IPS-18a (cell line): ENCODE results near the gene ITGA3.
A peak's percentile ranks its signal among the peaks of the same experiment; 100 is the strongest.

Experiments
- H3K27ac ChIP-seq: one replicate; pipeline ENCODE4 v1.5.1; 2013; ENCODE audit warnings: low read length
- H3K27me3 ChIP-seq: one replicate; pipeline ENCODE4 v1.6.1; 2013; ENCODE audit warnings: mild to moderate bottlenecking, low read length; ENCODE audit not compliant: control insufficient read depth, insufficient read depth
- H3K36me3 ChIP-seq: one replicate; pipeline ENCODE4 v1.6.1; 2013; ENCODE audit warnings: low read depth, low read length; ENCODE audit not compliant: control insufficient read depth
- H3K4me1 ChIP-seq: one replicate; pipeline ENCODE4 v1.6.1; 2013; ENCODE audit warnings: low read depth, low read length; ENCODE audit not compliant: control insufficient read depth
- H3K4me3 ChIP-seq: one replicate; pipeline ENCODE4 v1.5.1; 2013; ENCODE audit warnings: low read length
- H3K9ac ChIP-seq: one replicate; pipeline ENCODE4 v1.6.1; 2013; ENCODE audit warnings: mild to moderate bottlenecking, low read length, moderate library complexity
- H3K9me3 ChIP-seq: one replicate; pipeline ENCODE4 v1.6.1; 2013; ENCODE audit warnings: low read depth, low read length; ENCODE audit not compliant: control insufficient read depth

Gene ITGA3

DNA sequence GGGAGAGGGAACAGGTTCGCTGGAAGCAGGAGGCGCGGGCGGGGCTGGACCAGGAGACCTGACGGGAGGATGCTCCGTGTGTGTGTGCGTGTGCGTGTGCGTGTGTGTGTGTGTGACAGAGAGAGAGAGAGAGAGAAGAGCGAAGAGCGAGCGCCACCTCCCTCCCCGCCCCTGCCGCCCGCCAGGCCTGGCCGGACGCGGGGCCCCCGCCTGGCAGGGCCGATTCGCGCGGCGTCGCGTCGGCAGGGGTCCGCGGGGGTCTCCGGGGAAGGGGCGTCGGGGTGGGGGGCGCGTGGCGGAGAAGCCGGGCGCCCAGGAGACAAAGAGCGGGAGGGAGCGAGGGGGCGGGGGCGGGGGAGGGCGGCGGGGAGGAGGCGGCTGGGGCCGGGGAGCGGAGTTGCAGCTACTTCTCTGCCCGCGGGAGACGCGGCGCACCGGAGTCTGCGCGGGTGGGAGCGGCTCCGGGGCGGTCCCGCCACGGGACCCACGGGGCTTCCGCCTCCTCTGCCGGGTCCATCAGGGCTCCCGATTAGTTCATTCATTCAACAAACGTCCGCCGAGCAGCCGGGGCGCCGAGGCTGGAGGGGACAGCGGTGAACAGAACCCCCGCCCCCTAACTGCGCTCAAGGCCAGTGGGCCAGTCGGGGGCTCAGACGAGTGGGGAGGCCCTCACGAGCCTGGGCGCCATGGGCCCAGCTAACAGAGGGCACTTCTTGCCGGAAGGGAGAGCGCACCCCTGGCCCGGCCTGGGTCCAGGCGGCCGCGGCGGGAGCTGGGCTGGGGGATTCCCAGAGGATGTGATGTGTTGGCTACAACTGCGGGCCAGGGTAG is 74.0 kb downstream of the ITGA3 start, which contains the start of gene SAMD14:
SAMD14 (minus strand) TSS at position 433 of the 831 bp plus-strand sequence. CDS start 5,201 bp downstream, outside the sequence.
- no peaks in the 10 kb centered on the region for H3K9me3 ChIP-seq
- peaks cover 28% of the 10 kb centered on the region for H3K4me1 ChIP-seq
- no peaks in the 10 kb centered on the region for H3K36me3 ChIP-seq
- no peak within 1 kb of the TSS for H3K9ac ChIP-seq
- no peak within 1 kb of the TSS for H3K27ac ChIP-seq
- peak within 1 kb of the TSS; percentile 61 for H3K4me3 ChIP-seq
- peaks cover 22% of the 10 kb centered on the region for H3K27me3 ChIP-seq

DNA sequence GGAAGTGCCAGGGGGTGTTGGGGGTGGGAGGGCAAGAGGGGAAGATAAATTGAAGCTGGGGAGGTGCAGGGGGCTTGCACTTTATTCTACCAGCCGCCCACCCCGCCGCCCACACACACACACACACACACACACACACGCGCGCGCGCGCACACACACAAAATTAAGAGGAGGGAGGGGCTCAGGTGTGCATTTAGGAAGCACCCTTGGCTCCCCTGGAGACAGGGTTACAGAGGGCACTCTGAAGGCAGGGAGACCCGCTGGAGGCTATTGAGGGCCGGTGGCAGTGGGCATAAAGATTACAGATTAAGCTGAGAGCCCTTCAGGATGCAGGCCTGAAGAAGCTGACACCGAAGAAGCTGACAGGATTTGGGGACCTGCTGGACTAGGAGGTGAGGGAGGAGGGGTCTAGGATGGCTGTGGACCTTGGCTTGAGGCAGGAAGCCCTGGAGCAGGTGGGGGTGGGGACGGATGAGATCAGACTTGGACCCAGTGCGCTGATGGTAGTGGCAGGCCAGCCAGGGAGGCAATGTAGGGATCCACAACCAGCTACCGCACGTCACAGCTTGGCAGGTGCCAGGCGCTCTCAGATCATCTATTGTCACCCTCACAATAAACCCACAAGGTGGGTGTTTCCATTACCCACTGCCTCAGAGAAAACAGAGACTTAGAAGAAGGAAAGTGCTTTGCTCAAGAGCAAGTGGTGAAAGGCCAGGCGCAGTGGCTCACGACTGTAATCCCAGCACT is 74.8 kb downstream of the ITGA3 start:
- H3K27ac ChIP-seq = no peak overlapping the region
- H3K36me3 ChIP-seq = no peaks in the 10 kb centered on the region
- H3K9ac ChIP-seq = no peak overlapping the region
- H3K4me1 ChIP-seq = peaks cover 28% of the 10 kb centered on the region
- H3K9me3 ChIP-seq = no peaks in the 10 kb centered on the region
- peak overlapping the region; percentile 61 for H3K4me3 ChIP-seq
- H3K27me3 ChIP-seq = peaks cover 22% of the 10 kb centered on the region

DNA sequence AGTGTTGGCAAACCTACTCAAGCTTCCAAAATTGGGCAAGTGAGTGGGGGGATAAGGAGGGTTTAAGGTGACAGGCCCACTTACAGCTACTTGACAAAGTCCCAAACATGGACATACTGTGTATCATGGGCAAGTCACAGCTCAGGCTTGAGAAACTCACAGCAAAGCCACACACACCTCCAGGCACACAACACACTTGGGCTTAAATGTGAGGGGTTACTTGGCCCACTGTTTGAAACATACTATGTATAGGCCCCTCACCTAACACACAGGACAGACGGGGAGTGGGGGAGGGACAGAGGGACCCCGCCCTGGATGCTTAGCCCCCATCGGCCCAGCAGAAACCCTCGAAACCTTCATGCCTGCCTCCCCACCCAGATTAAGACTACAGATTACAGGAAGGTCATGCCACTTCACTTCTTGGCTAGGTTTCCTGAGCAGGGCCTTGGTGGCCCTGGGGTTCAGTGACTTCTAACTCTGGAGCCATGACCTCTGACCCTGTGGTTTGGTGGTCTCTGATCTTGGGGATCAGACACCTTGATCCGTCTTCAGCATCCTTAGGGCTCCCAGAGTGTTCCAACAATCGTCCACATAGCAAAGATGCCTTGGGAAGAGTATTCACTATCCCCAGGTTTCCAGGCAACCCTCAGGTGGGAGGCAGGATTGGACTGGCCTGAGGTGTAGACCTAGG is 76.3 kb downstream of the ITGA3 start:
- no peak overlapping the region for H3K4me3 ChIP-seq
- H3K9ac ChIP-seq = no peak overlapping the region
- H3K9me3 ChIP-seq = no peaks in the 10 kb centered on the region
- peaks cover 28% of the 10 kb centered on the region for H3K4me1 ChIP-seq
- peaks cover 22% of the 10 kb centered on the region for H3K27me3 ChIP-seq
- H3K36me3 ChIP-seq = no peaks in the 10 kb centered on the region
- H3K27ac ChIP-seq = no peak overlapping the region

DNA sequence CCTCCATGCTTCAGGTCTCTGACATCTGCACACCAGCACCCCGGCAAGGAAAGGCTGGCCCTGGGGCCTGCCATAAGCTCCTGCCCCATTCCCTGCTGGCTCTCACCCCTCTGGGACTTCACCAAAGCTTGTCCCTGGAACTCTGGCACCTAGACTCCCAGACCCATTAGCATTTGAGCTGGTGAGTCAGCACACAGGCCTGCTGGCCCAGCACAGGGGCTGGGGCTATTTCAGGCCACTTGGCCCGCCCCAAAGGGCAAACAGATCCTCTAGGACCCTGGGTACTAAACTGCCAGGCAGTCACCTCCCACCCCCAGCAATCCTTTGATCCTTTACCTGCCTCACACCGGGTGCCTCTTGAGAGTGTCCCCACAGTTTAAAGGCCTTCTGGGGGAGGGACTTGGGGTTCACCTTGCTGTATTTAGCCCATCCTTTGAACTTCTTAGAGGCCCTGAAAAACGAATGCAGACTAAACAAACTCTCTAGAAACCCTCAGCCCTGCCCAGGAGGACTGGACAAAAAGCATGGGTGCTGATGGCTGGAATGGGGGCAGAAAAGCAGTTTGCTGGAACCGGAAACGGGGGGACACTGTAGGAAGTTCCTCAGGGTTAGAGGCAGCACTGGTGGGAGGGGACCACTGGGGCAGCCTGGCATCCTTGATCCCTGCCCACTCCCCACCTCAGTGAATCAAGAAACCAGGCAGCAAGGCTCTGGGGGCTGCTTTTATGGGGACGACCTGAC is 77.3 kb downstream of the ITGA3 start:
- Histone ChIP-seq H3K9me3 (no peaks in the 10 kb centered on the region), H3K27me3 (peaks cover 17% of the 10 kb centered on the region), H3K4me1 (peaks cover 21% of the 10 kb centered on the region), H3K4me3 (no peak overlapping the region), H3K27ac (no peak overlapping the region), H3K9ac (no peak overlapping the region), H3K36me3 (peaks cover under 1% of the 10 kb centered on the region)

DNA sequence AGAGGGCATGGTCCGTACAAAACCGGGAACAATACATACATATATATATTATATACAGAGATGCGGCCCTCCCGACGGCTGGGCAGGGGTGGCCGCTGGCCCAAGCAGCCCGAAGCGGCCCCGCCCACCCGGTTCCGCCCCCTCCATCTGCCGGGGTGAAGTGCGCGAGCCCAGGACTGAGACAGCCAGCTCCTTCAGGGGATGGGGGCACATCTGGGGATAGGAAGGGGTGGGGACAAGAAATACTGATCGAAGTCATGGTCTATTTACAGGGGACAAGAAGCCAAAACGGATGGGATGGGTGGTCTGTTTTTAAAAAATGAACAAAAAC is 77.8 kb downstream of the ITGA3 start:
- Histone ChIP-seq H3K4me1 (peaks cover 21% of the 10 kb centered on the region), H3K9ac (no peak overlapping the region), H3K4me3 (no peak overlapping the region), H3K9me3 (no peaks in the 10 kb centered on the region), H3K36me3 (peaks cover 6% of the 10 kb centered on the region), H3K27me3 (peaks cover 17% of the 10 kb centered on the region), H3K27ac (no peak overlapping the region)

DNA sequence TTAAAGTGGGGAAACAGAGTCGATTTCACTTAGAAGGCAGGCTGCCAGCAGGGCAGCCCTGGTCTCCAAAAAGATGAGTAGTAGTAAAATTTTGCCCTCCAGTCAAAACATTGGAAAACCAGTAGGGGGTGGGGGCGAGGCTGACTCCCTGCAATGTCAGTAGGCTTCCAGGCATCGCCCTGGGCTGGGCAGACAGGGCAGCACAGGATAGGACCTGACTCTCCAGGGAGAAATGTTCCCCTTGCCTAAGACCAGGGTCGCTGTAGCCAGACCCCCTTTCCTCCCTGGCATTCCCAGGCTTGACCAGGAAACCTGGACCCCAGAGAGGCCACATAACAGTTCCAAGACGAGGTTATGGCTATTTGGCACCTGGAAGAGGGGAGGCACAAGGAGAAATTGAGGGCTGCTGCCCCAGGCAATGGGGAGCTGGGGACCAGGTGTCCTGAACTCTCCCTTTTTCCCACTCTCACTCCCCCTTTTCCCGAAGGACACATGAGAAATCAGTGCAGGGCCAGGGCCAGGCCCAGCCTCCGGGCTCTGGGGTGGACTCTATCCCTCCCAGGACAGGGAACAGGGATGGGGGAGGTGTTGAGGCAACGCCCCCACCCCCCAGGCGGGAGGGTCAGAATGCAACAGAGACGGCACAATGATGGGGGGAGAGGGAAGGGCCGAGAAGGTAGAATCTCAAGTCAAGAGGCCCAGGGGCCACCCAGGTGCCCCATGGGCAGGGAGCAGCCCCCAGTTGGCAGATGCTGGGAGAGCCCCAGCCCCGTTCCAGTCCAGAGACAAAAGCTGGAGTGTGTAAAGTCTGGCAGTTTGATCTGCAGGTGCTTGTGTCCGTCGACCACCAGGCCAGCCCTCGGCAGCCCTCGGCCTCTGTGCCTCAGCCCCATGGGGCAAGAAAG is 78.5 kb downstream of the ITGA3 start:
- no peak overlapping the region for H3K4me3 ChIP-seq
- peaks cover 13% of the 10 kb centered on the region for H3K36me3 ChIP-seq
- H3K27ac ChIP-seq = no peak overlapping the region
- H3K4me1 ChIP-seq = peaks cover 21% of the 10 kb centered on the region
- H3K27me3 ChIP-seq = peaks cover 17% of the 10 kb centered on the region
- no peak overlapping the region for H3K9ac ChIP-seq
- H3K9me3 ChIP-seq = no peaks in the 10 kb centered on the region

DNA sequence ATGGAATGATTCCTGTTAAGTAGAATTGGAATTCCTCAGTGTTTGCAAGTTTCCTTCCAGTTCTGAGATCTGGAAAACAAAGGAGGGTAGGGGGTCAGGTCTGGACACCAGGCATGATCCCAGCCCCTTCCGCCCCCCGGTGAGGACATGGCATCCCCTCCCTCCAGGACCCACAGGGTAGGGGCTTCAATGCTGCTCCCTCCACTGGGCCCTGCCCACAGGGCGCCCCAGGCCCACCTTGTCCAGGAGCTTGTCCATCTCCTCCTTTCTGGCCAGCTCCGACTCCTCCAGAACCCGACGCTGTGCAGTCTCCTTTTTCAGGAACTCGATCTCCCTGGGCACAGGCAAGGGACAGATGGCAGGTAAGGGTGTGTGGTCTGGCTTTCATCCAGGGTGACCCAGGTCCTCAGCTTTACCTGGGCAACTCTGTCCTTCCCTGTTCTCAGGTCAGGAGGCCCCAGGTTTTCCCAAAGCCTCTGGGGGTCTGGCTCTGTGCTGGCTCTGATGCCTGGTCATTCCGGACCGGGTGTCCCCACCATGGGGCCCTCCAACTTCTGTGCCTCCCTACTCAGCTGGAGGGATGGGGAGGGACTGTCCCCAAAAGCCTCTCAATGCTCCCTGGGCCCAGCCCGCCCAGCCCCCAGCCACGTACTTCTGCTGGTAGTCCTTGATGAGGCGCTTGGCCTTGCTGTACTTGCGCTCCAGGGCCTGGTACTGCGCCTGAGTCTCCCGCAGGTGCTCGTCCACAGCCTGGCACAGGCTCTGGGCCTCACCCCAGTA is 79.6 kb downstream of the ITGA3 start:
- Histone ChIP-seq H3K4me3 (no peak overlapping the region), H3K4me1 (peaks cover 21% of the 10 kb centered on the region), H3K27me3 (peaks cover 16% of the 10 kb centered on the region), H3K27ac (no peak overlapping the region), H3K9ac (no peak overlapping the region), H3K9me3 (no peaks in the 10 kb centered on the region), H3K36me3 (peaks cover 13% of the 10 kb centered on the region)

DNA sequence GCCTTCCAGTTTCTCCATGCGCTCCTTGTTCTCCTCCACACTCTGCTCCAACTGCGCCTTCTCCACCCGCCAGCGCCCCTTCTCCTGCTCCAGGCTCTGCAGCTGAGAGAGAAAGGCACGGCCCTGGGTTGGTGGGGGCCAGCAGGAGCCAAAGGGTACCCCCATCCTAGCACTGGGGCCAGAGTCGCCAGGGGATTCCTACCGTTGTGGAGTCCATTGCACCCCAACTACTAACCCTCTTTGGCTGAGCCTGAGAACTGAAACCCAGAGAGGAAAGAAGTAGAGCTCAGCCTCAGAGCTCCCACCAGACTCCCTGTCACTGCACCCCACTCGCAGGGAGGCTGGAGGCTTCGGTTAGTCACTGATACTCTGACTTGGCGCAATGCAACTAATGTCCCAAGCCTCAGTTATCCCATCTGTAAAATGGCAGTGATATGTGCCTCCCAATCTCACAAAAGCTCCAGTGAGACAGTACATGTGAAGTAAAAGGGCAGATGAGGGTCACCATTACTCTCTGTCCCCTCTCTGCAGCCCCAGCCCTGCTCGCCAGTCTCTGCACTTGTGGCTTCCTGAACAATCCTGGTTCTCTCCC is 80.3 kb downstream of the ITGA3 start:
- Histone ChIP-seq H3K9me3 (no peaks in the 10 kb centered on the region), H3K9ac (no peak overlapping the region), H3K36me3 (peaks cover 13% of the 10 kb centered on the region), H3K27ac (no peak overlapping the region), H3K27me3 (peaks cover 10% of the 10 kb centered on the region), H3K4me1 (peaks cover 16% of the 10 kb centered on the region), H3K4me3 (no peak overlapping the region)

DNA sequence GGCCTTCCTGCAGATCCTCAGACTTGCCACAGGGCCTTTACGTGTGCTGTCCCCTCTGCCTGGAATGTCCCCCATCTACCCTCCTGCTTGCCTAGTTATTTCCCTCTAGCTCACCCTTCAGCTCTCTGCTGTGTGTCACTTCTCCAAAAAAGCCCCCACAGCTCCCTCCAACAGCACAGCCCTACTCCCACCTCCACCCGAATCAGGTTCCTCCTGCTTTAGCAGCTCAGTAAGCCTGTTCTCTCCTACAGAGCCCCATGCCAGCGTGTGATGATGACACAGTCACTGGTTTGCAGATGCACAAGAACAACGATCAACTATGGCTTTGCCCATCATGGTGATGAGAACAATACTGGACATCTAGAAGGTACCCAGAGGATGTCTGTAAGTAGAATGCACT is 81.1 kb downstream of the ITGA3 start:
- peaks cover 13% of the 10 kb centered on the region for H3K36me3 ChIP-seq
- H3K9ac ChIP-seq = no peak overlapping the region
- no peaks in the 10 kb centered on the region for H3K9me3 ChIP-seq
- peaks cover 16% of the 10 kb centered on the region for H3K4me1 ChIP-seq
- H3K4me3 ChIP-seq = no peak overlapping the region
- no peak overlapping the region for H3K27ac ChIP-seq
- peaks cover 1% of the 10 kb centered on the region for H3K27me3 ChIP-seq
